NCI-H2227 (cell line): ENCODE results near the gene LARGE1.
"Not testable (repeated sequence)": the region's sequence is repeated elsewhere in the genome, so short reads cannot be mapped to it uniquely, and the experiment has no call there.

Experiments used
- DNase-seq: peaks from one replicate; lab custom pipeline; 2025; ENCODE audit not compliant: unreplicated experiment; lab: John Stamatoyannopoulos, UW

LARGE1 gene

GRCh38 chr22:33389936-33390335 is 530.3 kb downstream of the LARGE1 start:
- DNase-seq, result peak; percentile 21

- DNase-seq, result no peak
Observed at GRCh38 chr22:33386270-33386669, 534.0 kb downstream of the LARGE1 start.

GRCh38 chr22:33385611-33386010 is 534.7 kb downstream of the LARGE1 start:
- no peak for DNase-seq

- no peak for DNase-seq
Observed at GRCh38 chr22:33382436-33382835, 537.8 kb downstream of the LARGE1 start.

GRCh38 chr22:33381531-33382406 is 538.5 kb downstream of the LARGE1 start:
- DNase-seq, result no peak

GRCh38 chr22:33380789-33381530 is 539.3 kb downstream of the LARGE1 start:
- DNase-seq, result no peak

- DNase-seq, result no peak
Observed at GRCh38 chr22:33379836-33380235, 540.4 kb downstream of the LARGE1 start.

- no peak for DNase-seq
Observed at GRCh38 chr22:33372875-33373274, 547.4 kb downstream of the LARGE1 start.

- DNase-seq, result not testable (repeated sequence)
Observed at GRCh38 chr22:33363256-33363655, 557.0 kb downstream of the LARGE1 start.

GRCh38 chr22:33362702-33363101 is 557.6 kb downstream of the LARGE1 start:
- DNase-seq, result no peak

GRCh38 chr22:33361581-33361980 is 558.7 kb downstream of the LARGE1 start:
- no peak for DNase-seq

- no peak for DNase-seq
Observed at GRCh38 chr22:33357981-33358399, 562.3 kb downstream of the LARGE1 start.

GRCh38 chr22:33354928-33355327 is 565.3 kb downstream of the LARGE1 start:
- no peak for DNase-seq

- no peak for DNase-seq
Observed at GRCh38 chr22:33353502-33353901, 566.8 kb downstream of the LARGE1 start.

GRCh38 chr22:33352768-33353167 is 567.5 kb downstream of the LARGE1 start:
- DNase-seq, result no peak

- no peak for DNase-seq
Observed at GRCh38 chr22:33350961-33351360, 569.3 kb downstream of the LARGE1 start.

- DNase-seq, result no peak
Observed at GRCh38 chr22:33350491-33350890, 569.8 kb downstream of the LARGE1 start.

- no peak for DNase-seq
Observed at GRCh38 chr22:33347002-33347401, 573.3 kb downstream of the LARGE1 start.

- DNase-seq, result no peak
Observed at GRCh38 chr22:33341611-33342010, 578.7 kb downstream of the LARGE1 start.

GRCh38 chr22:33337524-33337923 is 582.8 kb downstream of the LARGE1 start:
- DNase-seq, result no peak

GRCh38 chr22:33335611-33336279 is 584.5 kb downstream of the LARGE1 start:
- no peak for DNase-seq

GRCh38 chr22:33332538-33332937 is 587.7 kb downstream of the LARGE1 start:
- no peak for DNase-seq
